ENCODE measurements around the gene CEP57L1. TPM values are rescaled to one million over a fixed set of nuclear protein-coding genes. Genes with fewer than 3 reads are reported as not detected.

Gene CEP57L1
- total RNA-seq, 4 donors from 2014 or later = 17.3 to 28.3 (median 27.3) TPM

DNA sequence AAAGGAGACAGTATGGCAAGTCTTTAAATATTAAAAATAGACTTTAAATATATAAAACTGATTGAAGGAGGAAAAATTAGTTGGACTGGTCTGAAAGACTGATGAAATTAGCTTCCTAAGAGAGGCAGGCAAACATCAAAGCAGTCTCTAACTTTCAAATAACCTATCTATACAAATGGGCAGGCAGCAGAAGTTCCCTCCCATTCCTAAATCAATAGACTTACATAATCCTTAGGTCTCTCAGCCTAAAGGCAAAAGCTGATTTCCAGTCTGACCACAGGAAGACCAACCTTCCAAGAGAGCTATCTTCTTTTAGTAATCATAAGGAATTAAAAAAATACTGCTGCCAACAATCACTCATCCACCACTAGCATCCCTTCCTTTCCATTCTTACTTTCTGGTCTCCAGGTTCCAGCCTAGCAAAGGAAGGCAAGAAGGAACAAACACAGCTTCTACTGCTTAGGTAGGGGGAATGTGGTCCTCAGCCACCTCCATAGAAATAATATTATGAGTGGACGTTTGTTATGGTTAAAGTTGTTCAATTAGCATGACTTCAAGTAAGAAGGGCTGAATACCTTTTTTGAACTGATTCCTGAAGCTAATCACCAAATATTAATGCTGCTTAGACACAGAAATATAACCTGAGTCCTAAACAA, 44.7 kb upstream of the CEP57L1 start:
- Histone ChIP-seq H3K27ac (no peak overlapping the region), H3K9me3 (no peaks in the 10 kb centered on the region), H3K27me3 (no peaks in the 10 kb centered on the region), H3K4me1 (peaks cover 0 to 18% (median 0%) of the 10 kb centered on the region in 4 donors), H3K4me3 (no peak overlapping the region), H3K36me3 (no peaks in the 10 kb centered on the region)
- DNase-seq (ENCODE audit: low spot score in 2 of 2) = no peak
- TF ChIP-seq, protein P1, sequence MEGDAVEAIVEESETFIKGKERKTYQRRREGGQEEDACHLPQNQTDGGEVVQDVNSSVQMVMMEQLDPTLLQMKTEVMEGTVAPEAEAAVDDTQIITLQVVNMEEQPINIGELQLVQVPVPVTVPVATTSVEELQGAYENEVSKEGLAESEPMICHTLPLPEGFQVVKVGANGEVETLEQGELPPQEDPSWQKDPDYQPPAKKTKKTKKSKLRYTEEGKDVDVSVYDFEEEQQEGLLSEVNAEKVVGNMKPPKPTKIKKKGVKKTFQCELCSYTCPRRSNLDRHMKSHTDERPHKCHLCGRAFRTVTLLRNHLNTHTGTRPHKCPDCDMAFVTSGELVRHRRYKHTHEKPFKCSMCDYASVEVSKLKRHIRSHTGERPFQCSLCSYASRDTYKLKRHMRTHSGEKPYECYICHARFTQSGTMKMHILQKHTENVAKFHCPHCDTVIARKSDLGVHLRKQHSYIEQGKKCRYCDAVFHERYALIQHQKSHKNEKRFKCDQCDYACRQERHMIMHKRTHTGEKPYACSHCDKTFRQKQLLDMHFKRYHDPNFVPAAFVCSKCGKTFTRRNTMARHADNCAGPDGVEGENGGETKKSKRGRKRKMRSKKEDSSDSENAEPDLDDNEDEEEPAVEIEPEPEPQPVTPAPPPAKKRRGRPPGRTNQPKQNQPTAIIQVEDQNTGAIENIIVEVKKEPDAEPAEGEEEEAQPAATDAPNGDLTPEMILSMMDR (IDR thresholded peaks at IDR 0.05) = no peak
- TF ChIP-seq POLR2A (IDR thresholded peaks at IDR 0.05) (no peak), EP300 (IDR thresholded peaks at IDR 0.05) (no peak)
- 66 to 85% methylated on average over 1 of the region's 1 CpG for WGBS, 2 donors

DNA sequence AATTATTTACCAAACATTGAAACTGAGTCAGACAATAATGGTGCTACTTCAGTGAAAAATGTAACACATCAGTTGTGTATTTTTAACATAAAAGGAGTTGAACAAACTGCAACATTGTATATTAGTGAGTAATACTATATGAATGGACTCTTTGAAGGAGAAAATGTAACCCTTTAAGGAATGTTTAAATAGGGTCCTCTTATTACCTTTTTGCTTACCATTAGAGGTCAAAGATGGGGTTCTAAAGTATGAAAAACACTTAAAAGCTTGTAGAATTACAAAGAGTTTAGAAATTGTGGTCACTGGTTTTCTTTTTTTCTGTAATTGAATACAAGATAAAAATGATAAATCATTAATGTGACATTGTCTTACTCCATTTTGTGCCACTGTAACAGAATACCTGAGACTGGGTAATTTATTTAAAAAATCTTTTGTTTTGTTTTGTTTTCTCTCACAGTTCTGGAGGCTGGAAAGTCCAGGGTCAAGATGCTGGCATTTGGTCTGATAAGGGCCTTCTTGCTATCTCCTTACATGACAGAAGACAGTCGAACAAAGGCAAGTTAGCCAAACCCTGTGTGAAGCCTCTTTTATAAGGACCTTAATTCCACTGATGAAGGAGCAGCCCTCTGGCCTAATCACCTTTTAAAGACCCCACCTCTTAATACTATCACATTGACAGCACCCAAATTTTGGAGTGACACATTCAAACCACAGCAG, 43.8 kb upstream of the CEP57L1 start:
- H3K4me1 ChIP-seq = peaks cover 0 to 18% (median 2%) of the 10 kb centered on the region in 4 donors
- WGBS, 2 donors = 82 to 97% methylated on average over 1 of the region's 1 CpG

DNA sequence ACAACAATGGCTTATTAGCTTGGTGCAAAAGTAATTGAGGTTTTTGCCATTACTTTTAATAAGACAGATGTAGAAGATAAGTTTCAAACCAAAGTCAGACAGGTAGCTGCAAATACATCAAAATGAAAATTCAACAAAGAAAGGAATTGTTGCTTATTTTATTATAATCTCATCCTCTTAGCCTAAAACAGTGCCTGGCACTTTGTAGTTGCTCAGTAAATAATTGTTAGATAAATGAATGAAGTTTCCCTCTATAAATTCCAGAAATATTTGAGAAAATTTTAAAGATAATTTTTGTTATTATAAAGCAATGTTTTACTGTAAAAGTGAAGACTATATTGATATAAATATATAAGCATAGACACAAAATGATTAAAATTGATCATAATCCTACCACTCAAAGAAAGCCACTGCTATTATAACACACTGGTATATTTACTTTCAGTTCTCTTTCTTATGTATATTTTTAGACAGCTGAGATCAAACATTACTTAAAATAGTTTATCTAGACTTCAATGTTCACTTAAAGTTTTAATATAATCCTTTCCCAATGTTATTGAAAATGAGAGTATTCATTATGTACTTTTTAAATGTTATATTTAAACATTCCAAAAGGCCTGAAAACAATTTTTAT, 43.2 kb upstream of the CEP57L1 start:
- no peak for DNase-seq (ENCODE audit: low spot score in 2 of 2)
- peaks cover 0 to 18% (median 3%) of the 10 kb centered on the region in 4 donors for H3K4me1 ChIP-seq
- no peak for TF ChIP-seq EP300 (IDR thresholded peaks at IDR 0.05)
- TF ChIP-seq POLR2A (IDR thresholded peaks at IDR 0.05) = no peak
- TF ChIP-seq, protein P1 (IDR thresholded peaks at IDR 0.05) = no peak
- H3K27ac ChIP-seq = no peak overlapping the region
- no peak overlapping the region for H3K4me3 ChIP-seq
- H3K36me3 ChIP-seq = no peaks in the 10 kb centered on the region
- H3K27me3 ChIP-seq = no peaks in the 10 kb centered on the region
- H3K9me3 ChIP-seq = no peaks in the 10 kb centered on the region

More for the DNA sequence above, 43.8 kb upstream of the CEP57L1 start:
- Histone ChIP-seq H3K9me3 (no peaks in the 10 kb centered on the region), H3K27ac (no peak overlapping the region), H3K4me3 (no peak overlapping the region), H3K36me3 (no peaks in the 10 kb centered on the region), H3K27me3 (no peaks in the 10 kb centered on the region)
- no peak for DNase-seq (ENCODE audit: low spot score in 2 of 2)
- TF ChIP-seq EP300 (IDR thresholded peaks at IDR 0.05) (no peak), POLR2A (IDR thresholded peaks at IDR 0.05) (no peak)
- TF ChIP-seq, protein P1 (IDR thresholded peaks at IDR 0.05) = no peak

DNA sequence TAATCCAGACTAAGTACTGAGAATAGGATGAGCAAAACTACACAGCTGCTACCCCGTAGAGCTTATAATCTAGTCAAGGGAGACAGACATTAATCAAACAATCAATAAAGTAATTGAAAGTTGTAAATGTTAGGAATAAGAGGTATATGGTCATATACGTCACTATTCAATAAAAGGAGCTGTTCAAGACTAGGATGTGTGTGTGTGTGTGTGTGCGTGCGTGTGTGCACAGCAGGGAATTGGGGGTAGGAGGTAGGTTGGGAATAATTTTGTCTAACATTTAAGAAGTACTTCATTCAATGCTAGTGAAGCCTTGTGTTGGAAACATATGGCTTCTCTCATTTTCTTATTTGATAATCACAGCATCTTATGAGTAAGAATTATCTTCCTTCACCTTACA, 42.5 kb upstream of the CEP57L1 start:
- Histone ChIP-seq H3K36me3 (no peaks in the 10 kb centered on the region), H3K27ac (no peak overlapping the region), H3K9me3 (no peaks in the 10 kb centered on the region), H3K4me3 (no peak overlapping the region), H3K27me3 (no peaks in the 10 kb centered on the region), H3K4me1 (peaks cover 0 to 18% (median 3%) of the 10 kb centered on the region in 4 donors)
- no peak for TF ChIP-seq POLR2A (IDR thresholded peaks at IDR 0.05)
- no peak for TF ChIP-seq EP300 (IDR thresholded peaks at IDR 0.05)
- TF ChIP-seq, protein P1 (IDR thresholded peaks at IDR 0.05) = no peak
- WGBS, 2 donors = 88 to 94% methylated on average over 4 of the region's 4 CpGs
- DNase-seq (ENCODE audit: low spot score in 2 of 2) = no peak

DNA sequence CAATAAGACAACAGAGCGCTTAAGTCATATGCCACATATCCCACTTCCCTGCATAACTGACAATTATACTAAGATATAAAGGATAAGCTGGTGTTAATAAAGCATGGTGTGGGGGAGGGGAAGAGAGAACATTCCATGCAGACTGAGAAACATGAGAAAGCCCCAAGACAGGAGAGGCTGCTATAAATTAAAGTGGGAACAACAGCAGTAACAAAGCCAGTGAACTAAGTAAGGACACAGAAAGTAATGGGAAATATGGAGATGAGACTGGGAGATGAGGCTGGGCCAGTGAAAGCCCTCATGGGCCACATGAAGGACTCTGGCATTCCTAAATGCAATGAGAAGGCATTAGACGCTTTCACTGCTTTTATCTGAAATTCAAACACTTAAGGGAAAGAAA, 42.0 kb upstream of the CEP57L1 start:
- no peaks in the 10 kb centered on the region for H3K9me3 ChIP-seq
- H3K27ac ChIP-seq = no peak overlapping the region
- 90 to 91% methylated on average over 2 of the region's 2 CpGs for WGBS, 2 donors
- peaks cover 0 to 20% (median 3%) of the 10 kb centered on the region in 4 donors for H3K4me1 ChIP-seq
- TF ChIP-seq POLR2A (IDR thresholded peaks at IDR 0.05) = no peak
- TF ChIP-seq, protein P1 (IDR thresholded peaks at IDR 0.05) = no peak
- TF ChIP-seq EP300 (IDR thresholded peaks at IDR 0.05) = no peak
- no peaks in the 10 kb centered on the region for H3K36me3 ChIP-seq
- DNase-seq (ENCODE audit: low spot score in 2 of 2) = no peak
- H3K4me3 ChIP-seq = no peak overlapping the region
- H3K27me3 ChIP-seq = no peaks in the 10 kb centered on the region
